ENCODE results near the gene OGFOD3.

- TF ChIP-seq POLR2AphosphoS5 (IDR thresholded peaks at IDR 0.05): no peak
- TF ChIP-seq CTCF (IDR thresholded peaks at IDR 0.05): no peak
Measured at GRCh38 chr17:82411396-82412053, 6.9 kb downstream of the OGFOD3 start.

Measured in suprapubic skin (tissue), 3 donors.